A673 (cell line): ENCODE data around the gene C3orf62.

Experiments used
- EZH2 ChIP-seq: fragments of 200-600 bp; sonication (generic); IDR thresholded peaks from 2 replicates; pipeline ENCODE4 v1.6.1; 2017; ENCODE audit warnings: borderline replicate concordance, low read depth, mild to moderate bottlenecking, mixed read lengths, antibody characterized with exemption, low read length; ENCODE audit not compliant: poor library complexity, severe bottlenecking
- TF ChIP-seq, protein P1 (sequence below): fragments of 300-800, 200-600 bp; sonication (generic); conservative IDR thresholded peaks from 2 replicates; pipeline ENCODE4 v1.5.1; 2017; ENCODE audit warnings: low read depth, mild to moderate bottlenecking, antibody characterized with exemption, low read length, moderate library complexity, mixed read lengths

DNA sequence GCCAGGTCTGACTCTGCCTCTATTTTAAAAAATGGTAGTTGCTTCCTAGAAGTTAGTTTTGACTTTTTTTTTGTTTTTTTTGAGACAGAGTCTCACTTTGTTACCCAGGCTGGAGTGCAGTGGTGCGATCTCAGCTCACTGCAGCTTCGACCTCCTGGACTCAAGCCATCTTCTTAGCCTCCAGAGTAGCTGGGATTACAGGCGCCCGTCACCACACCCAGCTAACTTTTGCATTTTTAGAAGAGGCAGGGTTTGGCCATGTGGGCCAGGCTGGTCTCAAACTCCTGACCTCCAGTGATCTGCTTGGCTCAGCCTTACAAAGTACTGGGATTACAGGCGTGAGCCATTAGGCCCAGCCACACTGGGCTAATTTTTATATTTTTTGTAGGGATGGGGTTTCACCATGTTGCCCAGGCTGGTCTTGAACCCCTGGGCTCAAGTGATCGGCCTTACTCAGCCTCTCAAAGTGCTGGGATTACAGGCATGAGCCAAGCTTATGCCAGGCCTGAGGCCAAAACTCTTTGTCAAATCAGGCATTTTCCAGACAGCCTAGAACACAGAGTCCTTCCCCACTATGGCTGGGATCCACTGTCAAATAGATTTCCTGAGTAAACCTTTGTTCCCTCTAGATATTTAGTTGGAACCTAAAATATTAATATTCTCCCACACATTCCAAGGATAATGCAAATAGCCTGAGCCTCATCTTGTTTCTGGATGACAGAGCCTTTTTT, 13.7 kb downstream of the C3orf62 start:
- TF ChIP-seq, protein P1, sequence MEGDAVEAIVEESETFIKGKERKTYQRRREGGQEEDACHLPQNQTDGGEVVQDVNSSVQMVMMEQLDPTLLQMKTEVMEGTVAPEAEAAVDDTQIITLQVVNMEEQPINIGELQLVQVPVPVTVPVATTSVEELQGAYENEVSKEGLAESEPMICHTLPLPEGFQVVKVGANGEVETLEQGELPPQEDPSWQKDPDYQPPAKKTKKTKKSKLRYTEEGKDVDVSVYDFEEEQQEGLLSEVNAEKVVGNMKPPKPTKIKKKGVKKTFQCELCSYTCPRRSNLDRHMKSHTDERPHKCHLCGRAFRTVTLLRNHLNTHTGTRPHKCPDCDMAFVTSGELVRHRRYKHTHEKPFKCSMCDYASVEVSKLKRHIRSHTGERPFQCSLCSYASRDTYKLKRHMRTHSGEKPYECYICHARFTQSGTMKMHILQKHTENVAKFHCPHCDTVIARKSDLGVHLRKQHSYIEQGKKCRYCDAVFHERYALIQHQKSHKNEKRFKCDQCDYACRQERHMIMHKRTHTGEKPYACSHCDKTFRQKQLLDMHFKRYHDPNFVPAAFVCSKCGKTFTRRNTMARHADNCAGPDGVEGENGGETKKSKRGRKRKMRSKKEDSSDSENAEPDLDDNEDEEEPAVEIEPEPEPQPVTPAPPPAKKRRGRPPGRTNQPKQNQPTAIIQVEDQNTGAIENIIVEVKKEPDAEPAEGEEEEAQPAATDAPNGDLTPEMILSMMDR, result no peak
- no peak for TF ChIP-seq EZH2
